DND-41 (cell line): ENCODE data around the gene CAMK2N2.

Source experiments
- ATAC-seq: fragments of 200-7000 bp; cut with Tn5 transposase; 3 replicates; pipeline ENCODE4 v1.9.1; 2021; ENCODE audit warnings: low read depth; ENCODE audit not compliant: insufficient read depth
- DNase-seq: peaks from one replicate; pipeline ENCODE4 v3.0.0-alpha.2; 2020
- H2AFZ ChIP-seq: 2 replicates; pipeline ENCODE4 v1.6.0; 2012; ENCODE audit warnings: low read depth, low read length
- H3K27ac ChIP-seq: 2 replicates; pipeline ENCODE4 v1.5.1; 2012; ENCODE audit warnings: low read length, inconsistent platforms
- H3K27me3 ChIP-seq: fragments of 200-600 bp; sonication (generic); 2 replicates; pipeline ENCODE4 v1.6.0; 2012; ENCODE audit warnings: low read length, mild to moderate bottlenecking, inconsistent platforms; ENCODE audit not compliant: insufficient read depth, poor library complexity
- H3K36me3 ChIP-seq: 2 replicates; pipeline ENCODE4 v1.5.1; 2012; ENCODE audit warnings: low read length, inconsistent platforms; ENCODE audit not compliant: insufficient read depth
- H3K4me1 ChIP-seq: 2 replicates; pipeline ENCODE4 v1.5.1; 2012; ENCODE audit warnings: mild to moderate bottlenecking, low read length; ENCODE audit not compliant: insufficient read depth
- H3K4me2 ChIP-seq: 2 replicates; pipeline ENCODE4 v1.6.0; 2012; ENCODE audit warnings: mild to moderate bottlenecking, moderate library complexity, low read length, inconsistent platforms; ENCODE audit not compliant: insufficient read depth
- H3K4me3 ChIP-seq, 2 experiments: fragments of 200-600 bp in 1 of 2; shearing (Covaris generic) in 1 of 2; 2 replicates each; pipeline ENCODE4 v1.5.1; 2012 to 2016; ENCODE audit warnings: inconsistent platforms in 2 of 2, low read length in 2 of 2, mild to moderate bottlenecking in 2 of 2, low read depth in 1 of 2, moderate library complexity in 1 of 2
- H3K79me2 ChIP-seq: 2 replicates; pipeline ENCODE4 v1.6.0; 2012; ENCODE audit warnings: low read length, inconsistent platforms; ENCODE audit not compliant: insufficient read depth
- H3K9ac ChIP-seq: 2 replicates; pipeline ENCODE4 v1.6.0; 2012; ENCODE audit warnings: low read depth, mild to moderate bottlenecking, inconsistent platforms, low read length, moderate library complexity
- H3K9me3 ChIP-seq: 2 replicates; pipeline ENCODE4 v1.5.1; 2012; ENCODE audit warnings: low read length, moderate library complexity, mild to moderate bottlenecking, inconsistent platforms; ENCODE audit not compliant: insufficient read depth, severe bottlenecking
- H4K20me1 ChIP-seq: 2 replicates; pipeline ENCODE4 v1.6.0; 2012; ENCODE audit warnings: low read length; ENCODE audit not compliant: insufficient read depth
- EZH2 ChIP-seq: IDR thresholded peaks from 3 replicates; pipeline ENCODE4 v1.6.1; 2012; ENCODE audit warnings: borderline replicate concordance, low read depth, mild to moderate bottlenecking, moderate library complexity, low read length, inconsistent platforms; ENCODE audit not compliant: severe bottlenecking
- TF ChIP-seq, protein P1 (sequence below): IDR thresholded peaks from 2 replicates; pipeline ENCODE4 v1.5.1; 2012; ENCODE audit warnings: borderline replicate concordance, low read length, moderate library complexity, mild to moderate bottlenecking; ENCODE audit not compliant: poor library complexity, severe bottlenecking; ENCODE audit errors: extremely low read depth

Gene CAMK2N2

DNA sequence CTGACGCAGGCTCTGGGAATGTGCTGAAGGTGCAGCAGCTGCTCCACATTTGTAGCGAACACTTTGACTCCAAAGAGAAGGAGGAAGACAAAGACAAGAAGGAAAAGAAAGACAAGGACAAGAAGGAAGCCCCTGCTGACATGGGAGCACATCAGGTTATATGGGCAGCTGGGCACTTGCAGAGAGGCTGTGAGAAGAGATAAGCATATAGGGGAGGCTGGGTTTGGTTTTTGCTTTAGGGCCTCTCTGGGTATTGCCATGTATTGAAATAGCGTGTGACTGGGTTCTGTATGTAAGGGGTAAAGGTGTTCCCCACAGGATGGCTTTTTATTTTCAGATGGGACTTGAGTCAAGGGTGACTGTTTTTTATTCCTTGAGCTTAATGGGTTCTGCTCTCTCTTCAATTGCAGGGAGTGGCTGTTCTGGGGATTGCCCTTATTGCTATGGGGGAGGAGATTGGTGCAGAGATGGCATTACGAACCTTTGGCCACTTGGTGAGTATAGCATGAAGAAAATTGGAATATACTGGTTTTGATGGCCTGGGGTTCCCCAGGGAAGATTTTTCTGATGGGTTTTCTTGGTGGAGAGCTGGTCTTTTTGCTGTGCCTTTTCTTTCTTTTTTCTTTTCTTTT lies 45.1 kb upstream of the CAMK2N2 start:
- ATAC-seq (no peak), DNase-seq (no peak)
- peaks cover 8% of the 10 kb centered on the region; the same call in 1 of the 2 replicates for H3K4me1 ChIP-seq
- no peak for TF ChIP-seq EZH2
- TF ChIP-seq, protein P1, sequence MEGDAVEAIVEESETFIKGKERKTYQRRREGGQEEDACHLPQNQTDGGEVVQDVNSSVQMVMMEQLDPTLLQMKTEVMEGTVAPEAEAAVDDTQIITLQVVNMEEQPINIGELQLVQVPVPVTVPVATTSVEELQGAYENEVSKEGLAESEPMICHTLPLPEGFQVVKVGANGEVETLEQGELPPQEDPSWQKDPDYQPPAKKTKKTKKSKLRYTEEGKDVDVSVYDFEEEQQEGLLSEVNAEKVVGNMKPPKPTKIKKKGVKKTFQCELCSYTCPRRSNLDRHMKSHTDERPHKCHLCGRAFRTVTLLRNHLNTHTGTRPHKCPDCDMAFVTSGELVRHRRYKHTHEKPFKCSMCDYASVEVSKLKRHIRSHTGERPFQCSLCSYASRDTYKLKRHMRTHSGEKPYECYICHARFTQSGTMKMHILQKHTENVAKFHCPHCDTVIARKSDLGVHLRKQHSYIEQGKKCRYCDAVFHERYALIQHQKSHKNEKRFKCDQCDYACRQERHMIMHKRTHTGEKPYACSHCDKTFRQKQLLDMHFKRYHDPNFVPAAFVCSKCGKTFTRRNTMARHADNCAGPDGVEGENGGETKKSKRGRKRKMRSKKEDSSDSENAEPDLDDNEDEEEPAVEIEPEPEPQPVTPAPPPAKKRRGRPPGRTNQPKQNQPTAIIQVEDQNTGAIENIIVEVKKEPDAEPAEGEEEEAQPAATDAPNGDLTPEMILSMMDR, result no peak
- H3K9ac ChIP-seq, result no peak overlapping the region
- peaks cover 28% of the 10 kb centered on the region for H3K79me2 ChIP-seq
- no peak overlapping the region for H3K4me2 ChIP-seq
- H3K4me3 ChIP-seq, result no peak overlapping the region
- H3K27ac ChIP-seq, result no peak overlapping the region
- no peaks in the 10 kb centered on the region for H3K9me3 ChIP-seq
- H3K27me3 ChIP-seq, result no peaks in the 10 kb centered on the region
- peaks cover 30% of the 10 kb centered on the region; the same call in 1 of the 2 replicates for H4K20me1 ChIP-seq
- no peak overlapping the region for H2AFZ ChIP-seq
- H3K36me3 ChIP-seq, result peaks cover 76% of the 10 kb centered on the region

DNA sequence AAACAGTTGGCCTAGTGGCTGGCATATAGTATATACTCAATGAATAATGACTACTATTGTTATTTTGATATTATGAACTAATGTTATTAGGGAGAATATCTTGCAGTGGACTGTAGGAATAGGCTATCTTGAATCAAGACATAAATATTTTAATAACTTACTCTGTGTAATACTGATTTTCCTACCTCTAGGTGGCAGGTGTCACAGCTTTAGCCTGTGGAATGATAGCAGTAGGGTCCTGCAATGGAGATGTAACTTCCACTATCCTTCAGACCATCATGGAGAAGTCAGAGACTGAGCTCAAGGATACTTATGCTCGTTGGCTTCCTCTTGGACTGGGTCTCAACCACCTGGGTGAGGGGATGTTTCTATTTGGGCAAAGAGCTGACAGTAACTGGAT lies 44.2 kb upstream of the CAMK2N2 start:
- Histone ChIP-seq H3K9me3 (no peaks in the 10 kb centered on the region), H3K4me3 (no peak overlapping the region), H2AFZ (no peak overlapping the region), H3K79me2 (peaks cover 35% of the 10 kb centered on the region), H3K4me2 (no peak overlapping the region), H3K36me3 (peaks cover 84% of the 10 kb centered on the region), H3K27ac (no peak overlapping the region), H4K20me1 (peaks cover 31% of the 10 kb centered on the region; the same call in 1 of the 2 replicates), H3K27me3 (no peaks in the 10 kb centered on the region), H3K9ac (no peak overlapping the region), H3K4me1 (peaks cover 16% of the 10 kb centered on the region)
- peak; percentile 69 for ATAC-seq
- TF ChIP-seq, protein P1, result peak; percentile 47
- no peak for TF ChIP-seq EZH2
- DNase-seq, result no peak

- Histone ChIP-seq H3K4me1 (peaks cover 34% of the 10 kb centered on the region), H3K9ac (peak overlapping the region; percentile 81), H3K27me3 (no peaks in the 10 kb centered on the region), H3K36me3 (peaks cover 60% of the 10 kb centered on the region), H3K4me3 (peak overlapping the region; percentile 51 to 92; a peak in 3 of 4 replicates), H3K27ac (peak overlapping the region; percentile 78; the same call in 1 of the 2 replicates), H2AFZ (no peak overlapping the region), H3K79me2 (peaks cover 49% of the 10 kb centered on the region), H3K9me3 (no peaks in the 10 kb centered on the region), H3K4me2 (peak overlapping the region; percentile 73), H4K20me1 (peaks cover 32% of the 10 kb centered on the region; the same call in 1 of the 2 replicates)
- no peak for DNase-seq
- no peak for ATAC-seq
- TF ChIP-seq EZH2, result no peak
- TF ChIP-seq, protein P1, result no peak
Observed at GRCh38 chr3:184300378-184300720, 39.0 kb upstream of the CAMK2N2 start.
